NCI-H226 (cell line): ENCODE measurements around the gene TRAPPC6A.

ENCODE experiments used
- DNase-seq: peaks from one replicate; pipeline ENCODE4 v3.0.0-alpha.2; 2015

Gene TRAPPC6A

GRCh38 chr19:45146251-45146650, 31.8 kb downstream of the TRAPPC6A start:
- DNase-seq = no peak

GRCh38 chr19:45145270-45146189, 32.5 kb downstream of the TRAPPC6A start:
- DNase-seq = no peak

GRCh38 chr19:45144431-45145269, 33.4 kb downstream of the TRAPPC6A start:
- no peak for DNase-seq

- no peak for DNase-seq
These were observed 35.3 kb downstream of the TRAPPC6A start for GRCh38 chr19:45142726-45143110.

- no peak for DNase-seq
These were observed 35.9 kb downstream of the TRAPPC6A start for GRCh38 chr19:45142016-45142725.

DNA sequence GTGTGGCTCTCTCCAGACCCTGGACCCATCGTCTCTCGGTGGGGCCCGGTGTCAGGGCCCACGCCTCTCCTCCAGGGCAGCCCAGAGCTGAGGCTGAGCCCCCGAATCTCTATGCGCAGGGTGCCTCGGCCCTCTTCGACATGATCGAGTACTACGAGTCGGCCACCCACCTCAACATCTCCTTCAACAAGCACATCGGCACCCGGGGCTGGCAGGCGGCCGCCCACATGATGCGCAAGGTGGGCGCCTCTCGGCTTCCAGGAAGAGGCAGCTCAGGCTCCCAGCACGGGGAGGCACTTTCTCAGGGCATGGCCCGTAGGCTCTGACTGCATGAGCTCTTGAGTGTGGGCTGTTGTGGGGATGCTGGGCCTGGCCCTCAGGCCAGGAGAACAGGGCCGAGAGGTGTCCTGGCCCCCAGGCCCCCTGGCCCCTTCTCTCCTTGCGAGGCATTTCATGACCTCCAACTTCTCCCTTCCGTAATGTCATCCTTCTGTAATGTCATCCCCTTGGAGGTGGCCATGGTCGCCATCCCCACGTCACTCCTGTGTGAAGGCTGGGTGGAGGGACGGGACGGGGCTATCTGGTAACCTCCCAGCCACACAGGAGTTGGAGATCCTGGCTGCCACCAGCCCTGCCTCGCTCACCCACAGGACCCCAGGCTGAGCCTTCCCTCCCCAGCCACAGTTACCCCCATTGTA, 36.7 kb downstream of the TRAPPC6A start:
- DNase-seq = no peak

DNA sequence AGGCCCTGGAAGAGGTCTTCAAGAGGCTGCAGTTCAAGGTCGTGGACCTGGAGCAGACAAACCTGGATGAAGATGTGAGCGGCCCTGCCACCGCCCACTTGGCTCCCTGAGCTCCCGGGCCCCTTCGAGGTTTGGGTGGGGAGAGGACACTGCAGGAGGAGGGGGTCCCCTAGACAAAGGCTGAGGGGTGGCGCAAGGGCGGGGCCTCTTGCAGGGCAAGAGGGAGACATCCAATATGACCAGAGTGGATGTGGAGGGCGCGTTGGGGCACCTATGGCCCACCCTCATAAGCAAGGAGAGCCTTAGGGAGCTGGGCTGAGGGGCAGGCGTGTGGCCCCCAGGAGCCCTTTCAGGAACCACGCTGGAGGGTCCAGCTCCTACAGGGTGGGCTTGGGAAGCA, 37.5 kb downstream of the TRAPPC6A start:
- DNase-seq = no peak

- no peak for DNase-seq
These were observed 37.9 kb downstream of the TRAPPC6A start for GRCh38 chr19:45140144-45140503.

DNA sequence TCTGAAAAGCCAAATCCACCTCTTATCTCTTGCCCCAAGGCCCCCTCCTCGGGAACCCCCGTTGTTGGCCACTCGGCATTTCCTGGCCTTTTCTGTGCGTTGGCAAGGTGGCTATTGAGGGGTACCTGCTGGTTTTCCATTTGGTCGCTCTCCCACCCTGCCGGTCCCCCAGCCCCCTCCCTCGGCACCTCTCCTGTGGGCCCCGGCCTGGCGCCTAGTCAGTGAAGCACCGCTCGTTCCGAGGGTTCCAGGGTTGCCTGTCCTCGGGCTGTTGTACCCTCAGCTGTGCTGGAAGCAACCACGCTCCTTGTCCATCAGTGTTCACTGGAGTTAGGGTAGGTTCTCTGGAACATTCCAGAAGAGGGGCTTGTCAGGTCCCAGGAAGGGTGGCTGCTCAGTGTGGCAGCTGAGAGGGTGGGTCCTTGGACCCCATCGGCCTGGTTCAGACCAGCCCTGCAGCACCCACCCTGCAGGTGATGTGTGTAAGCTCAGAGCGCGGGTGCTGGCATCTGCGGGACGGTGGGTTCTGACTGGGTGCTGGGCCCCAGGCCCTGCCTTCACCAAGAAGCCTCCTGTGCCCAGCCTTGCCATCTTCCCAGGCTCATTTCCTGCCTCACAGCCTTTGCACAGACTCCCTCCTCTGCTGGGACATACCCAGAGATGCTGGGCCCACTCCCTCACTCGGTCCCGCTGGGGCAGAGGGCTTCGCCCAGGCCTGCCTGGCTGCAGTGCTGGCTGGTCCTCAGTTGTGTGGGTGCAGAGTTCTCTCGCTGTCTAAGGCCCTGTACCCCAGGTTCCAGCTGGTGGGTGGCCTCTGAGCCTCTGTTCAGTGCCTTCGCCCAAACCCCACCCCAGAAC, 38.5 kb downstream of the TRAPPC6A start:
- no peak for DNase-seq

- DNase-seq = no peak
These were observed 39.7 kb downstream of the TRAPPC6A start for GRCh38 chr19:45138303-45138751.

DNA sequence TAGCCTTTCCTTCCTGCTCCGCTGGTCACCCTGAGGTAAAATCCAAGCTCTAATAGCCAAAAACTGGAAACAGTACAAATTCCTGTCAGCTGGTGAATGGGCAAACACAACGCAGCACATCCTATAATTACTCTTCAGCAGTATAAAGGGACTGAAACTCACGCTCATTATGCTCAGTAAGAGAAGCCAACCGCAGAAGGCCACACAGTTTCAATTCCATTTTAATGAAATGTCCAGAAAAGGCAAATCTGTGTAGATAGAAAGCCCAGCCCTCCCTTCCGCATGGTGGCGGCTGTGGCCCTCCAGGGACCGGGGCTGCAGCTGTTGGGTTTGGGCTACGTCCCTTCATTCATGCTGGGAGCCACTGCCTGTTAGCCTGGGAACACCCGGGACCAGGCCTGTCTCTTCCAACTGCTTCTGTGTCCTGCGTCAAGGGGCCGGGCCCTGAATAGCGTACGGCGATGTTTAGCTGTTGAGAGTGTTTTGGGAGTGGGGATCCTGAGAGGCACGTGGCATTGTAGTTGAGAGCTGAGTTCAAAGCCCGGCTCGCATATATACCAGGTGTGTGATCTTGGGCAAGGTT, 40.8 kb downstream of the TRAPPC6A start:
- DNase-seq = no peak

DNA sequence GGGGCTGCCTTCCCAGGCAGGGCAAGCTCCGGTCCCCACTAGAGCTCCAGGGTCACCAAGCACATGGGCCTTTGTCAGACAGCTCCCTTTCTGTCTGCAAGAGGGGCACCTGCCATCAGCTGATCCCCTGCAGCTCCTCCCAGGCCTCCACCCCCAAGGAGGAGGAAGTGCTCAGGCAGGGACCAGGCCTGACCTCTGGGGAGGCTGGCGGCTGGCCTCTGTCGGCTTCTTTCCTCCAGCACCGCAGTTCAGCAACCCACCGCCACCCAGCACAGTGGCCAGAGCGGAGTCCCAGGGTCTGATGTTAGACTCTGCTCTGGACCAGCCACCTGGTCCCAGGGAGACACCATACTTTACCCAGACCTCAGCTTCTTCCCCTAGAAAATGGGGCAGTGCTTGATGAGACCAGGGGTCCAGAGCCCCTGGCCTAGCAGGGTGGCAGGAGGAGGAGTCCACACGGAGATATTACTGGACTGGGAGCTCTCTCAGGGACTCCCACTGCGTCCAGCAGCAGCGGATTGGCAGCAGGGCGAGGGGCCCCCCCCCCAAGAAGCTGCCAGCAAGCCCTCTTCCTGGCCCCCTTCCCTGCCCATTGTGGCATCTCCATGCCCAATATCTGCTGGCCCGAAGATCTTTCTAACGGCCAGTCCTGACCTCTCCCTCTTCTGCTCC, 41.4 kb downstream of the TRAPPC6A start:
- DNase-seq = no peak

- DNase-seq = no peak
These were observed 42.7 kb downstream of the TRAPPC6A start for GRCh38 chr19:45135176-45135885.

DNA sequence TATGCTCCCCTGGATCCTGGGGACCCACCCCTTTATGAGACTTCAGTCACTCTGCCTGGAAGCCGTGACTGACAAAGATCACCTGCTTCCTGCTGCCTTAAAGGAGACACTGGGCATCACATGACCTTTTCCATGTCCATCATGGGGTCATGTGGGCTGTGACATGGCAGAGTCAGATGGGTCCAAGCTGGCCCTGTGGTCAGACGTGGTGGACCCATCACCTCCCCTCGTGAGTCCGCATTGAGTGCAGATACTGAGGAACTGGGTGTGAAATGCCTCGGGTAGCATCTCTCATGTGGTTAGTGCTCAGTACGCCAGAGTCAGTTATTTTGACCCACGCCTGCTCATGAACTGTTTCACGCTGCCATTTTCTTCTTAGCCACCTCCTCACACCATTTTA, 44.4 kb downstream of the TRAPPC6A start:
- DNase-seq = no peak

GRCh38 chr19:45130888-45131615, 47.0 kb downstream of the TRAPPC6A start:
- DNase-seq = peak; percentile 56

- DNase-seq = no peak
These were observed 47.8 kb downstream of the TRAPPC6A start for GRCh38 chr19:45130236-45130635.

- no peak for DNase-seq
These were observed 49.2 kb downstream of the TRAPPC6A start for GRCh38 chr19:45128806-45129205.

- DNase-seq = no peak
These were observed 49.9 kb downstream of the TRAPPC6A start for GRCh38 chr19:45128146-45128545.

- no peak for DNase-seq
These were observed 51.4 kb downstream of the TRAPPC6A start for GRCh38 chr19:45126654-45127053.
